GM18519 (cell line): ENCODE measurements around the gene SLC26A5.
A peak's percentile ranks its signal among the peaks of the same experiment; 100 is the strongest.

Experiments used
- ATAC-seq: cut with Tn5 transposase; IDR thresholded peaks from one replicate; pipeline ENCODE4 v1.9.1; 2021; ENCODE audit warnings: mild to moderate bottlenecking, moderate library complexity; ENCODE audit not compliant: unreplicated experiment, low FRiP score

Gene SLC26A5

DNA sequence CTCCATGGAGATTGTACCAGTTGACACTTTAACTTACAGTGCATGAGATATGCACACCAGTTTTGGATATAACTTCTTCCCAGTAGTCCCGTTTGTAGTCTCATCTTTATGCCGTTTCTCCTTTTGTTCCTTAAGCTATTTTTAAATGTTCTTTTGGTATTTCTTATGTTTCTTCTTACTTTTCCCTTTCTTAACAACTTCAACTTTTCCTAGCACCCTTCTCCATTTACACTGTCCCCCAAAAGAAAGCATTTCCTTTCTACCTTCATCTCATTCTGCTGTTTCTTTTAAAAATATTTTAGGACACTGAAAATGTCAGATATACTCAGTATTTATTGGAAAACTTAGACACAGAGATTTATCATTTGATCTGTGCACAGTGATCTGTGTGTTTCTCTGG lies 97.0 kb downstream of the SLC26A5 start:
- no peak for ATAC-seq

DNA sequence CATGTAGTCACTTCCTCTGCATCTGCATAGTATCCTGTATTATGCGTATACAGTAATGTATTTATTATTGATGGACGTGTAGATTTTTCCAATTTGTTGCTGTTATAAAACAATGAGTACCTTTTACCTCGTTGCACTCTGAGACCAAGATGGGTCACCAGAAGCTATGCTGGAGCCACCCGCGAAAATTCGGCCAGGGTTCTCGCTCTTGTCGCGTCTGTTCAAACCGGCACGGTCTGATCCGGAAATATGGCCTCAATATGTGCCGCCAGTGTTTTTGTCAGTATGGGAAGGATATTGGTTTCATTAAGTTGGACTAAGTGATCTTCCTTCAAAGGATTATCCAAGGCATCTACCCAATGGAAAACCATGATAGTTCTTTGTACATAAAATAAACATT lies 97.6 kb downstream of the SLC26A5 start:
- no peak for ATAC-seq

DNA sequence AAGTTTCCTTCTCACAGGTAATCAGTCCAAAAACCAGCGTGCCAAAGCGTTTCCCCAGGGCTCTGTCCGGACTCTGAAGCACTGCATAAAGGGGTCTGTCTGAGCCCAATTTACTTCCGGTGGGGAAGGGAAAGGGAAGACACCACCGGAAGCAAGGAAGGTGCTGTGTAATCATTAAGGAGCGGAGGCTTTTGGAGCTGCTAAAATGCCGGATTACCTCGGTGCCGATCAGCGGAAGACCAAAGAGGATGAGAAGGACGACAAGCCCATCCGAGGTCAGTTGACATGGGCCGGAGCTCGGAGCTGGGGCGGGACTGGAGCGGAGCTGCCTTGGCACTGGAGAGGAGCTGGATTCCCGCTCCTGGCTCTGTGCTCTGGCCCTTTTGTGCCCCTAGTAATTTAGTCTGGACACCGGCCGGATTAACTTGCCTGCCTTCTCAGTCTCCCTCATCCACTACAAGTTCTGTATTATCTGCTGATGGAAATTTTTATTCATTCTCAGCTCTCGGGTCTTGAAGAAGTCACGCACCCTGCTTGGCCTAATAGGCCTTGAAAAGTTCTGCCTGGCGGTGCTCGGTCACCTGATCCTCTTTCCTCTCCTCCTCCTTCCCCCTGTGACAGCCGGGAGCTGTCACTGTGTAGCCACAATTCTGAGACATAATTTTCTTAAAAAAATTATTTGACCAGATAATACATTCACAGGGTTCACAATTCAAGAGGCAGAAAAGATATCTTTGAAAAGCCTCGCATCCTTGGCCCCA lies 98.3 kb downstream of the SLC26A5 start, which contains the start of gene PSMC2:
Gene PSMC2 (plus strand): TSS at position 137 of the 761 bp plus-strand sequence. CDS start 69 bp downstream, at position 206.
- ATAC-seq = peak; percentile 60

DNA sequence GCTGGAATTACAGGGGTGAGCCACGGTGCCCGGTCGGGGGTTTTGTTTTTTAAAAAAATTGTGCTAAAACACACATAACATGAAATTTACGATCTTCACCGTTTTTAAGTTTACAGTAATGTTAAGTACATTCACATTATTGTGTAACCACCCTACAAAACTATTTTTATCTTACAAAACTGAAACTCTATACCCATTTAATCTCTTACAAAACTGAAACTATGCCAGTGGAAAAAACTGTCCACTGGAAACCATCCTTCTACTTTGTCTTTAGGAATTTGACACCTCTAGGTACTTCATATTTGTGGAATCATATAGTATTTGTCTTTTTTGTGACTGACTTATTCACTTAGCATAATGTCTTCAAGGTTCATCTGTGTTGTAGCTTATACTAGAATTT lies 99.6 kb downstream of the SLC26A5 start:
- no peak for ATAC-seq

DNA sequence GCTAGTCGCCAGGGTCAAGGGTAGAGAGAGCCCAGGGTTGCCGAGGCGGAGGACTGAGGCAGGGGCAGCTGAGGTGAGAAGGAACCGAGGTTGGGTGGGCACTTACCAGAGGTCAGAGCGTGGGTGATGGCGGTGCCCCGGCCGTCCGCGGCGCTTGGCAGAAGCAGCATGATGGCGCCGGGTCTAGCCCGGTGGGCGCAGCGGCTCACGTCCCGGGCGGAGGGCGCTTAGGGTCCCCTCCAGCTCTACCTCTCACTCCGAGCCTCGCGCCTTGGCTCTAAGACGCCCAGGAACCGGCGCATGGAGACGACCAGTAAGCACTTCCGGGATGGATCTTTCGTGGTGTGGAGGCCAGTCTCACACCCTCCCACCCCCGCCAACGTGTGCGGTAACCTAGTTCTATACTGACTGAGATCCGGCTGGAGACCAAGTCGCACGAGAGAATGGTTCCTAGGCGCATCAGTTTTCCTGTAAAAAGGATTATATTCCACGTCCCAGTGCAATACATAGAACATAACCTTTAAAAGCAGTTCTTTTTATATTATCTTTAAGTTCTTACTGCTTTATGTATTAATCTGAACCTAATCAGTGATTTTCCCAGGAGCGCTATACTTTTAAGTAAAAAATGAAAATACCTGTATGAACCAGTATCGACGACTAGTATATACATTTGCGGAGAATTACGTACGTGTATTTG lies 101.4 kb downstream of the SLC26A5 start, which contains the start of gene DNAJC2:
Gene DNAJC2 (minus strand): TSS at position 315 of the 697 bp plus-strand sequence. CDS start 145 bp downstream, at position 170.
- peak; percentile 62 for ATAC-seq

DNA sequence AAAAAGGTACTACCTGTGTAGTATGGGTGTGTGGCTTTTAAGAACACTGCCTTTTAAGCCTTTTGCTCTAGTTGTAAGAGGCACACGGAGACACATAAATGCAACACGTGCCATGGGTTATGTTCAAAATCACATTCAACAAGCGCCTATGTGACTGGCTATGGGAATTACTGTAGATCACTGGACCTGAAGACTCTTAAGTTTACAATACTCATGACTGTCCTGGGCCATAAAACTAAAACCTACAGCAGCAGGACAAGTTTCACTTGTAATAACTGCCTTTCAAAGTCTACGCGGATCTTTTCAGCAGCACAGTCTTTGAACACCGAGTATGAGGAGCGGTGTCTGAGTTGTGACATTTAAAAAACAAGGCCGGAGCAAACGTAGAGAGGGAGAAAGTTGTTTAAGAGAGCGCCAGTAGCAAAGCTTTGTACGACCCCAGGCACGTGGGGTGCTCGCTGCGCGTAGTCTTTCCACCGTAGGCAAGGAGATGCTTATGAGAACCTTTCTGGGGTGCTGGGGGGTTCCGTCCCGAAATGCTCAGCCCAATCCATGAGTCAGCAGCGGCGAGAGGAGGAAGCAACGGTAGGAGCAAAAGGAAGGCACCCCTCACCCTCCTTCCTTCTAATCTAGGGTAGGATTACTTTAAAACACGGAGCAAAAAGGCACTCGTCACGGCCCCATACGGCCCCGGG lies 102.1 kb downstream of the SLC26A5 start:
- ATAC-seq = no peak

DNA sequence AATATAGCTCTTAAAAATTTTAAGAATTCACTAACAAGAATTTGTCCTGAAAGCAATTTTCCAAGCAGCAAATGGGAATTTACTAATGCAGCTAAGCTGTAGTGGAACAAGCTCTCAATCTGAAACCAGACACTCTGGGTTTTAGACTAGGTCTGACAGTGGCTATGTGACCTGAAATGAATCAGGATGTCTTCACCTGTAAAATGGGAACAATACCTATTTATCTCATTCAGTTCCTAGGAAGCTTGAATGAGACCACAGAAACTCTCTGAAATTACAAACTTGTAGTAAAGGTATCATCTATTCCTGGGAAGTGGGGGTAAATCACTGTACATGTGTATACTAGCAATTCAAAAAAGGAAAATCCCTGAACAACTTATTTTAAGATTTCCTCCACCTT lies 102.7 kb downstream of the SLC26A5 start:
- no peak for ATAC-seq

DNA sequence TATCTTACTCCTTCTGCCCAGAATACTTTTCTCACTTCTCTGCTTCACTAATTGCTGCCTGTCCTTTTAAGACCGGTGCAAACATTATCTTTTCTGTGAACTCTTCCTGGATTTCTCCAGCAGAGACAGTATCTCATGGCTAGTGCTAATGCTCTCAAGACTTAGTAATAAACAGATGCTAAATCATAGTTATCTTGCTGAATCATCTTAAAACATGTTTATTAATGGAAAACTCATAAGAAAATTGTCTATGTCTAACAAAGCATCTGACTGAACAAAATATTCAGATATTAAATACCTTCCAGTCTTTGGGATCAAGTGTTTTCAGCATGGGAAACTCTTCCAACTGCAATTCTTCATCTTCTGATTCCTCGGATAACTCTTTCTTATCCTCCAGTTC lies 104.5 kb downstream of the SLC26A5 start:
- ATAC-seq = no peak

DNA sequence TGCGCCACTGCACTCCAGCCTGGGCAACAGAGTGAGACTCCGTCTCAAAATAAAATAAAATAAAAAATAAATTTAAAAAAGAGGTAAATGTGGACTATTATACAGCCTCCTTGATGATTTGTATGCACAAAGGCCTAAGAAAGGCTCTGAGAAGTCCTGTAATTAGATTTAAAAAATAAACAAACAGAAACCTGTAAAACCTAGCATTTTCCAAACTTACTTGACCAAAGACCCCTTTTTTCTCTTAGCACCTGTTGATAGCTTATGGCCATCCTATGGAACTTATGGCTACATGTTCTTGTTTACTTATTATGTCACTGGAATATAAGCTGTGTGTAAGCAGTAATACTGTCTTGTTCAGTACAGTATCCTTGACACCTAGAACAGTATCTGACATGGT lies 107.1 kb downstream of the SLC26A5 start:
- no peak for ATAC-seq

DNA sequence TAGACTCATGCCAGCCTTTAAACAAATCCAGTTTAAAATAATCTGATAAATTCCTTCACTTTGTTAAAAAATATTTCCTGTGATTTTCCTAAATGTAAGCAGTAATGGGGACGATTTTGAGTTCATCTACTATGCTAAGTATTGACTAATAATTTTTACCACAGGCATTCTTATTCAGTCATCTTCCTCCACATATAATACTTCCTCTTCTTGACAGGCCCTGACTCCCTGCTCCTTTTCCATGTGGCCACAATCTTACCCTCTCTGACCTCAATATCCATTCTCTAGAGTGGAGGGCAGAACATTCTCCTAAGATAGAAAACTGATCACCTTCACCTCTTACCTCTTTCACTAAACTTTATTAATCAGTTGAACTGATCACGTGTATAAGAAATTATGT lies 109.2 kb downstream of the SLC26A5 start:
- ATAC-seq = no peak

DNA sequence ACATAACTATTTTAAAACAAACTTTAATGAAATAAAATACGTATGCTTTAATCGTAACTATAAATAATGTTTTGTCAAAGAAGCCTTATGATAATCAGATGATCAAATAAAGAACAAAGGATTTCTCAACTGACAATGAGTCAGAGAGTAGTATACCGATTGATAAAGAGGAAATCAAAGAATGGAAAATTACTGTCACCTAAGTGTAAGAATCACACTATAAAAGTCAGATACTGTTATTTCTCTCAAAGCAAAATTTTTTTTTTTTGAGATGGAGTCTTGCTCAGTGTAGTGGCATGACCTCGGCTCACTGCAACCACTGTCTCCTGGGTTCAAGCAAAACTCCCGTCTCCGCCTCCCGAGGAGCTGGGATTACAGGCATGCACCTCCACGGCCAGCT lies 120.3 kb downstream of the SLC26A5 start:
- ATAC-seq = no peak
